Skeletal muscle cell (primary cell): ENCODE results near the gene VPS33B.

Source experiments
- DNase-seq: peaks from one replicate; pipeline ENCODE4 v3.0.0-alpha.2; 2010; ENCODE audit warnings: low read depth
- H3K4me3 ChIP-seq: 2 replicates; pipeline ENCODE4 v1.5.1; 2011; ENCODE audit warnings: low read depth, mild to moderate bottlenecking, control low read depth, low read length, moderate library complexity

The VPS33B gene

GRCh38 chr15:90987561-90988141, 34.7 kb downstream of the VPS33B start:
- no peak for DNase-seq
- H3K4me3 ChIP-seq, result no peak overlapping the region

GRCh38 chr15:90986790-90987507, 35.4 kb downstream of the VPS33B start:
- no peak for DNase-seq

GRCh38 chr15:90982135-90982534, 40.3 kb downstream of the VPS33B start:
- no peak overlapping the region for H3K4me3 ChIP-seq
- DNase-seq, result no peak

More at GRCh38 chr15:90986790-90987507, 35.4 kb downstream of the VPS33B start:
- no peak overlapping the region for H3K4me3 ChIP-seq

- no peak for DNase-seq
- H3K4me3 ChIP-seq, result no peak overlapping the region
These were observed 40.7 kb downstream of the VPS33B start for GRCh38 chr15:90981681-90982080.

GRCh38 chr15:90979582-90979981, 42.8 kb downstream of the VPS33B start:
- no peak for DNase-seq
- no peak overlapping the region for H3K4me3 ChIP-seq

GRCh38 chr15:90974216-90974615, 48.2 kb downstream of the VPS33B start:
- DNase-seq, result no peak
- no peak overlapping the region for H3K4me3 ChIP-seq

GRCh38 chr15:90972133-90972532, 50.3 kb downstream of the VPS33B start:
- no peak overlapping the region for H3K4me3 ChIP-seq
- no peak for DNase-seq

- no peak overlapping the region for H3K4me3 ChIP-seq
- DNase-seq, result no peak
These were observed 52.1 kb downstream of the VPS33B start for GRCh38 chr15:90970274-90970673.

GRCh38 chr15:90968434-90968833, 54.0 kb downstream of the VPS33B start:
- no peak overlapping the region for H3K4me3 ChIP-seq
- DNase-seq, result no peak

- DNase-seq, result no peak
- H3K4me3 ChIP-seq, result no peak overlapping the region
These were observed 55.2 kb downstream of the VPS33B start for GRCh38 chr15:90967206-90967605.

GRCh38 chr15:90966262-90966661, 56.1 kb downstream of the VPS33B start:
- no peak overlapping the region for H3K4me3 ChIP-seq
- no peak for DNase-seq

- H3K4me3 ChIP-seq, result no peak overlapping the region
- DNase-seq, result no peak
These were observed 60.4 kb downstream of the VPS33B start for GRCh38 chr15:90962021-90962420.

GRCh38 chr15:90960298-90961091, 61.9 kb downstream of the VPS33B start:
- no peak for DNase-seq
- no peak overlapping the region for H3K4me3 ChIP-seq

- H3K4me3 ChIP-seq, result no peak overlapping the region
- DNase-seq, result no peak
These were observed 62.5 kb downstream of the VPS33B start for GRCh38 chr15:90959894-90960293.

- no peak for DNase-seq
- H3K4me3 ChIP-seq, result no peak overlapping the region
These were observed 63.3 kb downstream of the VPS33B start for GRCh38 chr15:90959028-90959595.

GRCh38 chr15:90957791-90958190, 64.6 kb downstream of the VPS33B start:
- peak overlapping the region; percentile 61 for H3K4me3 ChIP-seq
- no peak for DNase-seq

GRCh38 chr15:90957031-90957790, 65.2 kb downstream of the VPS33B start:
- no peak for DNase-seq
- peak overlapping the region; percentile 61 for H3K4me3 ChIP-seq

GRCh38 chr15:90956274-90957030, 65.9 kb downstream of the VPS33B start:
- peak overlapping the region; percentile 61 for H3K4me3 ChIP-seq
- DNase-seq, result no peak
